GM12878 (cell line): ENCODE data around the gene CYP26A1. TPM values are rescaled to one million over a fixed set of nuclear protein-coding genes. Genes with fewer than 3 reads are reported as not detected.

ENCODE experiments used
- ATAC-seq: fragments of 200-7000 bp; cut with Tn5 transposase; 3 replicates; pipeline ENCODE4 v1.9.1; 2020; ENCODE audit warnings: mild to moderate bottlenecking, moderate library complexity
- BruUV-seq: library from RNA; stranded (reverse); fragments of 400-500 nt; replicated peaks from 2 replicates; lab custom pipeline; 2021; lab: Mats Ljungman, UMichigan
- CTCF ChIA-PET: fragments of 300-600 bp; sonication (Branson Sonifier 250); formaldehyde crosslinking; extraction: SDS; loops from one replicate; lab custom pipeline; 2021; ENCODE audit warnings: inconsistent platforms; lab: Yijun Ruan, JAX
- POLR2A ChIA-PET: fragments of 350-600 bp; formaldehyde crosslinking; extraction: SDS; loops from one replicate; lab custom pipeline; 2021; ENCODE audit warnings: inconsistent platforms; lab: Charles Lee
- RAD21 ChIA-PET: fragments of 300-600 bp; sonication (Branson Sonifier 250); formaldehyde crosslinking; loops from one replicate; lab custom pipeline; 2023; ENCODE audit warnings: antibody characterized with exemption; ENCODE audit not compliant: unreplicated experiment; lab: Charles Lee
- SMC1A ChIA-PET: fragments of 300-600 bp; sonication (Branson Sonifier 250); formaldehyde crosslinking; loops from one replicate; lab custom pipeline; 2023; ENCODE audit not compliant: unreplicated experiment, uncharacterized antibody; lab: Charles Lee
- DNase-seq: peaks from one replicate; pipeline ENCODE4 v3.0.0-alpha.2; 2011; ENCODE audit warnings: low read depth, low spot score
- FAIRE-seq: peaks from 3 replicates; lab custom pipeline; 2011; peaks lifted over from hg19 to GRCh38; lab: Jason Lieb, UNC
- H2AFZ ChIP-seq: 2 replicates; pipeline ENCODE4 v1.6.0; 2011; ENCODE audit warnings: low read depth, low read length, control low read depth; ENCODE audit not compliant: control insufficient read depth
- H3K27ac ChIP-seq: 2 replicates; pipeline ENCODE4 v1.5.1; 2011; ENCODE audit warnings: control low read depth; ENCODE audit not compliant: control insufficient read depth, insufficient read depth
- H3K27me3 ChIP-seq, 2 experiments: replicated peaks in 1 of 2; 2 replicates each; pipeline versions ENCODE4 v1.6.0 to v1.6.1; 2011; ENCODE audit warnings: low read length in 1 of 2; ENCODE audit not compliant: control insufficient read depth in 2 of 2, insufficient read depth in 2 of 2
- H3K36me3 ChIP-seq, 2 experiments: 2 replicates each; pipeline ENCODE4 v1.5.1; 2011; ENCODE audit warnings: low read length in 1 of 2; ENCODE audit not compliant: control insufficient read depth in 2 of 2, insufficient read depth in 2 of 2
- H3K4me1 ChIP-seq: 2 replicates; pipeline ENCODE4 v1.6.1; 2011; ENCODE audit warnings: mild to moderate bottlenecking, low read length, moderate library complexity, mixed read lengths; ENCODE audit not compliant: control insufficient read depth, insufficient read depth
- H3K4me2 ChIP-seq: 2 replicates; pipeline ENCODE4 v1.6.0; 2011; ENCODE audit warnings: control low read depth; ENCODE audit not compliant: control insufficient read depth, insufficient read depth
- H3K4me3 ChIP-seq: fragments of 200-600 bp; sonication (generic); 2 replicates; pipeline ENCODE4 v1.5.1; 2016
- H3K79me2 ChIP-seq: 2 replicates; pipeline ENCODE4 v1.6.0; 2011; ENCODE audit warnings: low read length; ENCODE audit not compliant: control insufficient read depth, insufficient read depth
- H3K9ac ChIP-seq: 2 replicates; pipeline ENCODE4 v1.8.0; 2011; ENCODE audit warnings: low read length, control low read depth, mixed read lengths; ENCODE audit not compliant: control insufficient read depth, insufficient read depth
- H3K9me3 ChIP-seq: replicated peaks from 3 replicates; pipeline ENCODE4 v1.5.1; 2011; ENCODE audit warnings: mild to moderate bottlenecking, low read length; ENCODE audit not compliant: control insufficient read depth, insufficient read depth
- H4K20me1 ChIP-seq: 2 replicates; pipeline ENCODE4 v1.6.0; 2011; ENCODE audit not compliant: control insufficient read depth, insufficient read depth
- BMI1 ChIP-seq: fragments of 450-650 bp; IDR thresholded peaks from 2 replicates; pipeline ENCODE4 v1.6.1; 2016; ENCODE audit warnings: mild to moderate bottlenecking, moderate library complexity, borderline replicate concordance
- CBX3 ChIP-seq: fragments of 200-600 bp; sonication (generic); IDR thresholded peaks from 2 replicates; pipeline ENCODE4 v1.6.1; 2016; ENCODE audit warnings: low read depth, borderline replicate concordance
- CEBPB ChIP-seq, 2 experiments: fragments of 150-350 bp in 1 of 2; IDR thresholded peaks; 2 replicates each; pipeline ENCODE4 v1.6.1; 2012 to 2014; ENCODE audit warnings: low read depth in 2 of 2, low read length in 2 of 2, borderline replicate concordance in 1 of 2, inconsistent platforms in 1 of 2
- CHD1 ChIP-seq: IDR thresholded peaks from 2 replicates; pipeline ENCODE4 v1.6.1; 2012; ENCODE audit warnings: low read depth, low read length, improper control_type of control experiment
- HDAC2 ChIP-seq: fragments of 200-600 bp; sonication (generic); IDR thresholded peaks from 2 replicates; pipeline ENCODE4 v1.6.1; 2017
- MEF2A ChIP-seq: IDR thresholded peaks from 2 replicates; pipeline ENCODE4 v1.6.1; 2011; ENCODE audit warnings: low read depth, mild to moderate bottlenecking, low read length, moderate library complexity; ENCODE audit not compliant: insufficient read depth
- NR2F1 ChIP-seq: fragments of 450-650 bp; conservative IDR thresholded peaks from 2 replicates; pipeline ENCODE4 v1.6.1; 2017; ENCODE audit warnings: mild to moderate bottlenecking
- SP1 ChIP-seq: IDR thresholded peaks from one replicate; pipeline ENCODE4 v1.6.1; 2011; ENCODE audit warnings: low read depth, low read length
- STAT1 ChIP-seq: fragments of 450-650 bp; conservative IDR thresholded peaks from 2 replicates; pipeline ENCODE4 v1.6.1; 2014; ENCODE audit warnings: antibody characterized with exemption, mild to moderate bottlenecking
- USF2 ChIP-seq: IDR thresholded peaks from 2 replicates; pipeline ENCODE4 v1.6.1; 2011; ENCODE audit warnings: low read depth, low read length, improper control_type of control experiment, borderline replicate concordance
- WGBS: methylation state at CpG from one replicate; pipeline ENCODE4 v1.1.6; 2016; ENCODE audit warnings: low lambda C conversion rate; ENCODE audit not compliant: insufficient replicate concordance, insufficient coverage; ENCODE audit errors: missing lambda C conversion rate; 5-methylcytosine and 5-hydroxymethylcytosine counted together
- in situ Hi-C: fragments of 300-500 bp; cut with MboI; formaldehyde crosslinking; loops from 9 replicates; pipeline ENCODE4 v1.14.3; 2018; ENCODE audit warnings: mixed read lengths
- intact Hi-C: fragments of 100-400 bp; cut with micrococcal nuclease; formaldehyde crosslinking; loops from one replicate; pipeline ENCODE4 v1.14.2; 2022; ENCODE audit not compliant: unreplicated experiment
- polyA plus RNA-seq, 11 experiments: library from polyadenylated mRNA; depleted of rRNA in 4 of 11; unstranded in 6 of 11; stranded (reverse) in 5 of 11; fragments of >200 nt; fragmentation: Nextera tagmentation in 4 of 11; fragmentation: Illumina TruSeq in 1 of 11; extraction: Ambion mirVana in 4 of 11; extraction: Trizol in 1 of 11; gene quantifications; 1 replicate in 1 of 11; 2 replicates in 10 of 11; pipeline versions ENCODE4 v1.2.1 to v1.2.3, GENCODE V29; 2011 to 2016; ENCODE audit warnings: inconsistent platforms in 2 of 11, missing spikeins in 2 of 11, low read depth in 1 of 11
- total RNA-seq, 4 experiments: library from RNA; depleted of rRNA in 3 of 4; stranded (reverse); fragments of >200 nt in 3 of 4; fragmentation: Illumina TruSeq in 1 of 4; extraction: Trizol in 1 of 4; gene quantifications; 2 replicates each; pipeline versions ENCODE4 v1.2.1 to v1.2.3, GENCODE V29; 2013 to 2021
- TF ChIP-seq, protein P1 (sequence below): fragments of 450-650 bp; IDR thresholded peaks from 2 replicates; pipeline ENCODE4 v1.6.1; 2017; ENCODE audit warnings: borderline replicate concordance

The CYP26A1 gene
- total and polyA plus RNA-seq, 10 of the 15 experiments (the other 5 are each of a cell fraction or from before 2014, with no cell fraction given) = not detected

- DNase-seq (no peak), ATAC-seq (no peak), FAIRE-seq (no peak)
- no peak overlapping the region for H2AFZ ChIP-seq
- in situ Hi-C loops (no loop called here), intact Hi-C loops (no loop called here)
- ChIA-PET CTCF (no interaction called here), POLR2A (no interaction called here), RAD21 (no interaction called here), SMC1A (no interaction called here)
- BruUV-seq = no TSS peak
- no peaks in the 10 kb centered on the region for H3K4me1 ChIP-seq
- no peak overlapping the region for H3K4me2 ChIP-seq
- H3K79me2 ChIP-seq = no peaks in the 10 kb centered on the region
- no peaks in the 10 kb centered on the region for H3K27me3 ChIP-seq
- no peak overlapping the region for H3K4me3 ChIP-seq
- no peaks in the 10 kb centered on the region for H3K9me3 ChIP-seq
- no peaks in the 10 kb centered on the region for H3K36me3 ChIP-seq
- H3K27ac ChIP-seq = no peak overlapping the region
- H3K9ac ChIP-seq = no peak overlapping the region
- TF ChIP-seq MEF2A (no peak), BMI1 (no peak), NR2F1 (no peak), HDAC2 (no peak), CBX3 (no peak)
- TF ChIP-seq, protein P1, sequence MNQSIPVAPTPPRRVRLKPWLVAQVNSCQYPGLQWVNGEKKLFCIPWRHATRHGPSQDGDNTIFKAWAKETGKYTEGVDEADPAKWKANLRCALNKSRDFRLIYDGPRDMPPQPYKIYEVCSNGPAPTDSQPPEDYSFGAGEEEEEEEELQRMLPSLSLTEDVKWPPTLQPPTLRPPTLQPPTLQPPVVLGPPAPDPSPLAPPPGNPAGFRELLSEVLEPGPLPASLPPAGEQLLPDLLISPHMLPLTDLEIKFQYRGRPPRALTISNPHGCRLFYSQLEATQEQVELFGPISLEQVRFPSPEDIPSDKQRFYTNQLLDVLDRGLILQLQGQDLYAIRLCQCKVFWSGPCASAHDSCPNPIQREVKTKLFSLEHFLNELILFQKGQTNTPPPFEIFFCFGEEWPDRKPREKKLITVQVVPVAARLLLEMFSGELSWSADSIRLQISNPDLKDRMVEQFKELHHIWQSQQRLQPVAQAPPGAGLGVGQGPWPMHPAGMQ = no peak
- 0% methylated on average over 3 of the region's 3 CpGs for WGBS
- H4K20me1 ChIP-seq = no peaks in the 10 kb centered on the region
Measured at GRCh38 chr10:93098816-93099215, 25.1 kb downstream of the CYP26A1 start.

- ATAC-seq (no peak), DNase-seq (no peak), FAIRE-seq (no peak)
- H3K79me2 ChIP-seq = no peaks in the 10 kb centered on the region
- H4K20me1 ChIP-seq = no peaks in the 10 kb centered on the region
- H3K36me3 ChIP-seq = no peaks in the 10 kb centered on the region
- BruUV-seq = no TSS peak
- H3K27me3 ChIP-seq = no peaks in the 10 kb centered on the region
- no peak overlapping the region for H3K4me2 ChIP-seq
- no peak for TF ChIP-seq CHD1
- TF ChIP-seq CEBPB (IDR thresholded peaks at IDR 0.05; ENCODE audit: borderline replicate concordance in 1 of 2, low read depth in 2 of 2, low read length in 2 of 2) = no peak
- no peak for TF ChIP-seq SP1
- no peak for TF ChIP-seq USF2
- no peak for TF ChIP-seq STAT1
- no peak overlapping the region for H3K4me3 ChIP-seq
- POLR2A ChIA-PET = no interaction called here
- RAD21 ChIA-PET = no interaction called here
- no peaks in the 10 kb centered on the region for H3K4me1 ChIP-seq
- in situ Hi-C loops (no loop called here), intact Hi-C loops (no loop called here)
- CTCF ChIA-PET = interaction anchor here (1.9 kb wide), 1 partner anchor 16 kb away, joined by 7 read pairs; no protein-coding TSS in a partner anchor
- SMC1A ChIA-PET = no interaction called here
- H3K9ac ChIP-seq = no peak overlapping the region
- no peak overlapping the region for H2AFZ ChIP-seq
- no peak overlapping the region for H3K27ac ChIP-seq
- 27% methylated on average over 7 of the region's 7 CpGs for WGBS
- no peaks in the 10 kb centered on the region; the same call in 2 of the 3 replicates for H3K9me3 ChIP-seq
Measured at GRCh38 chr10:93099670-93100069, 26.0 kb downstream of the CYP26A1 start.
